Measurements from ENCODE around the gene SMIM12. TPM values are rescaled to one million over a fixed set of nuclear protein-coding genes. Genes with fewer than 3 reads are reported as not detected.
"Not testable (repeated sequence)": the region's sequence is repeated elsewhere in the genome, so short reads cannot be mapped to it uniquely, and the experiment has no call there.

The SMIM12 gene
- total RNA-seq, 2 donors from 2014 or later = 49.6 to 55.2 TPM

DNA sequence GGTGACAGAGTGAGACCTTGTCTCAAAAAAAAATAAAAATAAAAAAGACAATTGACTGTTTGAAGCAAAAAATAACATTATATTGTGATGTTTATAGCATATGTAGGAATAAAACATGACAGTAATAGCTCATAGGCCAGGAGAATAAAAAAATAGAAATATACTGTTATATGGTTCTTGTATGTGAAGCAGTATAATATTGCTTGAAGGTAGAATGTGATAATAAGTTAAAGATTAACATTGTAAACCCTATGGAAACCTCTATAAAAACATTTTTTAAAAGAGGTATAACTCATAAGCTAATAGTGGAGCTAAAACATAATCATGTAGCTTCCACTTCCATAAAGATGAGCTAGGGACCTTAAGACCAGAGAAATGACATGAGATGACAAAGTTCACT is 43.2 kb downstream of the SMIM12 start:
- H3K4me3 ChIP-seq = no peak overlapping the region
- no peaks in the 10 kb centered on the region for H3K9me3 ChIP-seq
- intact Hi-C loops (cut with DNase I) = no loop called here
- no peaks in the 10 kb centered on the region for H3K36me3 ChIP-seq
- no peaks in the 10 kb centered on the region for H3K4me1 ChIP-seq
- H3K27me3 ChIP-seq = no peaks in the 10 kb centered on the region
- no peak overlapping the region for H3K27ac ChIP-seq
- TF ChIP-seq, protein P1, sequence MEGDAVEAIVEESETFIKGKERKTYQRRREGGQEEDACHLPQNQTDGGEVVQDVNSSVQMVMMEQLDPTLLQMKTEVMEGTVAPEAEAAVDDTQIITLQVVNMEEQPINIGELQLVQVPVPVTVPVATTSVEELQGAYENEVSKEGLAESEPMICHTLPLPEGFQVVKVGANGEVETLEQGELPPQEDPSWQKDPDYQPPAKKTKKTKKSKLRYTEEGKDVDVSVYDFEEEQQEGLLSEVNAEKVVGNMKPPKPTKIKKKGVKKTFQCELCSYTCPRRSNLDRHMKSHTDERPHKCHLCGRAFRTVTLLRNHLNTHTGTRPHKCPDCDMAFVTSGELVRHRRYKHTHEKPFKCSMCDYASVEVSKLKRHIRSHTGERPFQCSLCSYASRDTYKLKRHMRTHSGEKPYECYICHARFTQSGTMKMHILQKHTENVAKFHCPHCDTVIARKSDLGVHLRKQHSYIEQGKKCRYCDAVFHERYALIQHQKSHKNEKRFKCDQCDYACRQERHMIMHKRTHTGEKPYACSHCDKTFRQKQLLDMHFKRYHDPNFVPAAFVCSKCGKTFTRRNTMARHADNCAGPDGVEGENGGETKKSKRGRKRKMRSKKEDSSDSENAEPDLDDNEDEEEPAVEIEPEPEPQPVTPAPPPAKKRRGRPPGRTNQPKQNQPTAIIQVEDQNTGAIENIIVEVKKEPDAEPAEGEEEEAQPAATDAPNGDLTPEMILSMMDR (IDR thresholded peaks at IDR 0.05) = no peak
- DNase-seq = no peak
- no peak overlapping the region for H3K9ac ChIP-seq (ENCODE audit: low read depth in 2 of 2, low read length in 2 of 2)

DNA sequence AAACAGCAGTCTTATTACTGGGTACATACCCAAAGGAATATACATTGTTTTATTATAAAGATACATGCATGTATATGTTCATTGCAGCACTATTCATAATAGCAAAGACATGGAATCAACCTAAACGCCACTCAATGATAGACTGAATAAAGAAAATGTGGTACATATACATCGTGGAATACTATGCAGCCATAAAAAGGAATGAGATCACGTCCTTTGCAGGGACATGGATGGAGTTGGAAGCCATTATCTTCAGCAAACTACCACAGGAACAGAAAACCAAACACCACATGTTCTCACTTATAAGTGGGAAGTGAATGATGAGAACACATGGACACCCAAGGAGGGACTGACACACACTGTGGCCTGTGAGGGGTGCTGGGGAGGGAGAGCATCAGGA is 48.8 kb downstream of the SMIM12 start:
- H3K4me1 ChIP-seq; H3K9me3 ChIP-seq; H3K9ac ChIP-seq (ENCODE audit: low read depth in 2 of 2, low read length in 2 of 2); H3K27ac ChIP-seq; intact Hi-C loops (cut with DNase I); DNase-seq; H3K36me3 ChIP-seq; H3K4me3 ChIP-seq; H3K27me3 ChIP-seq: not testable (repeated sequence)

DNA sequence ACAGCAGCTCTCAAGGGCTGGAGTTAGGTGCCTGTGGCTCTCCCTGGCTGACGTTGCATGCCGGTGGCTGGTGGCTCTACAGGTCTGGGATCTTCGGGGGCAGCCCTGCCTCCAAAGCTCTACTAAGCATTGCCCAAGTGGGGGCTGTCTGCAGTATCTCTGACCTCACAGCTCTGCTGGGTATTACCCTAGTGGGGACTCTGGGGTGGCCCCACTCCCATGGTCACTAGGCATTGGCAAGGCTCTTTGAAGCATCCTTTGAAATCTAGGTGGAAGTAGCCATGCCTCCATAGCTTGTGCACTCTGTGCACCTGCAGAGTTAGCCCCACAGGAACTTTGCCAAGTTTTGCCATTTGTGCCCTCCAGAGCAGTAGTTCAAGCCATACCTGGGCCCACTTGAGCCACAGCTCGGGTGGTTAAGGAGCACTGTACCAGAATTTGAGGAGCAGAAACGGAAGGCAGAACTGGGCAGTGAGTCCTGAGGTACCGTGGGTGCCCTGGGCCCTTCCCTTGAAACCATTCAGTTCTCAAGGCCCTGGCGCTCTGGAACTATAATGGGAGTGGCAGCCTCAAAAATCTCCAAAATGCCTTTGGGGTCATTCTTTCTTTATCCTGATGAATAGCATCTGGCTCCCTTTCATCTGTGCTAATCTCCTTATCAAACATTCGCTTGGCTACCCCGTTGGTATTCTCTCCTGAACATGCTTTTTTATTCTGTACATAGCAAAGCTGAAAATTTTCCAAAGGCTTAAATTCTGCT is 51.3 kb downstream of the SMIM12 start:
- Histone ChIP-seq H3K4me3 (no peak overlapping the region), H3K9me3 (no peaks in the 10 kb centered on the region), H3K27me3 (no peaks in the 10 kb centered on the region), H3K4me1 (no peaks in the 10 kb centered on the region), H3K27ac (no peak overlapping the region), H3K36me3 (no peaks in the 10 kb centered on the region), H3K9ac (ENCODE audit: low read depth in 2 of 2, low read length in 2 of 2) (no peak overlapping the region)
- intact Hi-C loops (cut with DNase I) = no loop called here
- no peak for DNase-seq
- TF ChIP-seq, protein P1 (IDR thresholded peaks at IDR 0.05) = no peak

DNA sequence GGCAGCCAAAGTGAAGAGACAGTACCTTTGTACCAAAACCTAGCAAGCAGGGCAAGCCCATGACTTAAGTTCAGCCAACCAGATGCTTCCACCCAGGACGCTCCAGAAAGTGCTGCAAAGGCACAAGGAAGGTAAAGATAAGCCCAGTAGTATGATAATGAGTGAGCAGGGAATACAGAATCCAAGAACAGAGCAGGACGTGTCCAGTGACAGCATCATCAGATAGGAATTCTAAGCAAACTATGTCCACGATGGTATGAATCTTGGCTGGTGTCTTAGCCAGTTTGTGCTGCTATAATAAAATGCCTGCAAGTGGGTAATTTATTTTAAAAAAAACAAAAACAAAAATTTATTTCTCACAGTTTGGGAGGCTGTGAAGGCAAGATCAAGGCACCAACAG is 53.2 kb downstream of the SMIM12 start:
- no peaks in the 10 kb centered on the region for H3K27me3 ChIP-seq
- TF ChIP-seq, protein P1 (IDR thresholded peaks at IDR 0.05) = no peak
- H3K27ac ChIP-seq = no peak overlapping the region
- no peak overlapping the region for H3K4me3 ChIP-seq
- H3K9ac ChIP-seq (ENCODE audit: low read depth in 2 of 2, low read length in 2 of 2) = no peak overlapping the region
- no peaks in the 10 kb centered on the region for H3K36me3 ChIP-seq
- H3K9me3 ChIP-seq = no peaks in the 10 kb centered on the region
- intact Hi-C loops (cut with DNase I) = no loop called here
- no peak for DNase-seq
- no peaks in the 10 kb centered on the region for H3K4me1 ChIP-seq

DNA sequence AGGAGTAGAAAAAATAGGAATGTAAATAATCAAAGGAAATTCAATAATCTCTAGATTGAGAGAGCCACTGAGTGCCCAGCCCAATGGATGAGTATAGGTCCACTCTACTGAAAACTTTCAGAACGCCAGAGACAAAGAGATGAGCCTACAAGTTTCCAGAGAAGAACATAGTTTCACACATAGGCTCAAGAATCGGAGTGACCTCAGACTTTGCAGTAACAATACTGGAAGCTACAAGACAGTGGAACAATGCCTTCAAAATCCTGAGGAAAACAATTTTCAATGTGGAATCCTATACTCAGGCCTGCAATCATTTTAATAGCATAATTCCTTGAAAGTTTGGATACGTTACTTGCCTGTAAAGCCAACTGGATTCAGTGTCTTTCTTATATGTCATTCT is 55.8 kb downstream of the SMIM12 start:
- Histone ChIP-seq H3K27ac (no peak overlapping the region), H3K4me3 (no peak overlapping the region), H3K27me3 (no peaks in the 10 kb centered on the region), H3K9ac (ENCODE audit: low read depth in 2 of 2, low read length in 2 of 2) (no peak overlapping the region), H3K36me3 (no peaks in the 10 kb centered on the region), H3K4me1 (no peaks in the 10 kb centered on the region), H3K9me3 (no peaks in the 10 kb centered on the region)
- intact Hi-C loops (cut with DNase I) = no loop called here
- DNase-seq = no peak
- TF ChIP-seq, protein P1 (IDR thresholded peaks at IDR 0.05) = no peak

Other genes starting within 250 kb of the SMIM12 start
- gene GJB5, start 104.7 kb downstream of the SMIM12 start, total RNA-seq = under 1 TPM in 1 of 2 donors, not detected in 1; 0.42 TPM
- under 1 TPM; 0.08 to 0.44 TPM for gene GJB4, start 100.0 kb downstream of the SMIM12 start, total RNA-seq
- gene GJB3, start 78.5 kb downstream of the SMIM12 start, total RNA-seq = 10 to 100 TPM in 1 of 2 donors, 1 to 10 TPM in 1; 7.5 to 20.7 TPM
- 1 to 10 TPM; 2.3 to 3.5 TPM for gene GJA4, start 66.8 kb downstream of the SMIM12 start, total RNA-seq
- under 1 TPM; 0.27 to 0.54 TPM for gene DLGAP3, start 69.9 kb upstream of the SMIM12 start, total RNA-seq
- 10 to 100 TPM; 14.6 to 19.3 TPM for gene TMEM35B, start 125.6 kb upstream of the SMIM12 start, total RNA-seq
- 10 to 100 TPM; 14.8 to 16.1 TPM for gene ZMYM6, start 172.2 kb upstream of the SMIM12 start, total RNA-seq
- gene ZMYM1, start 219.6 kb upstream of the SMIM12 start, total RNA-seq = 10 to 100 TPM; 13.4 to 14.3 TPM

Measured in colonic mucosa (tissue), 4 donors.